GM19438 (cell line): Measurements from ENCODE around the gene KRT5.

Experiments
- ATAC-seq: cut with Tn5 transposase; IDR thresholded peaks from one replicate; pipeline ENCODE4 v1.9.1; 2021; ENCODE audit warnings: low read depth; ENCODE audit not compliant: unreplicated experiment

KRT5 gene

GRCh38 chr12:52519826-52520662, at the start of gene KRT5:
Gene KRT5, minus strand, starts transcription at chr12:52520394. Its CDS starts 98 bp downstream, at chr12:52520296.
- no peak for ATAC-seq

GRCh38 chr12:52568111-52568510, 47.9 kb upstream of the KRT5 start:
- no peak for ATAC-seq

GRCh38 chr12:52566847-52567291, 46.7 kb upstream of the KRT5 start:
- no peak for ATAC-seq

- no peak for ATAC-seq
Observed at GRCh38 chr12:52564582-52564981, 44.4 kb upstream of the KRT5 start.

- no peak for ATAC-seq
Observed at GRCh38 chr12:52561880-52562449, 41.8 kb upstream of the KRT5 start.

- ATAC-seq: no peak
Observed at GRCh38 chr12:52559979-52560378, 39.8 kb upstream of the KRT5 start.

GRCh38 chr12:52558781-52559445, 38.7 kb upstream of the KRT5 start:
- ATAC-seq: no peak

GRCh38 chr12:52557476-52557875, 37.3 kb upstream of the KRT5 start:
- no peak for ATAC-seq

- no peak for ATAC-seq
Observed at GRCh38 chr12:52555577-52555976, 35.4 kb upstream of the KRT5 start.

GRCh38 chr12:52552681-52553195, 32.5 kb upstream of the KRT5 start, which contains the start of gene KRT71:
Gene KRT71, minus strand, starts transcription at chr12:52553145. Its CDS starts 68 bp downstream, at chr12:52553077.
- ATAC-seq: no peak

GRCh38 chr12:52552055-52552454, 31.9 kb upstream of the KRT5 start:
- ATAC-seq: no peak

- no peak for ATAC-seq
Observed at GRCh38 chr12:52551216-52551865, 31.1 kb upstream of the KRT5 start.

- ATAC-seq: no peak
Observed at GRCh38 chr12:52546126-52546525, 25.9 kb upstream of the KRT5 start.

GRCh38 chr12:52543985-52544883, 24.0 kb upstream of the KRT5 start:
- ATAC-seq: no peak

GRCh38 chr12:52542785-52543318, 22.7 kb upstream of the KRT5 start:
- no peak for ATAC-seq

GRCh38 chr12:52542157-52542556, 22.0 kb upstream of the KRT5 start:
- ATAC-seq: no peak

- no peak for ATAC-seq
Observed at GRCh38 chr12:52541709-52542108, 21.5 kb upstream of the KRT5 start.

GRCh38 chr12:52540531-52540930, 20.3 kb upstream of the KRT5 start:
- ATAC-seq: no peak

- no peak for ATAC-seq
Observed at GRCh38 chr12:52539821-52540173, 19.6 kb upstream of the KRT5 start.
